ENCODE data around the gene NOVA1.
A peak's percentile ranks its signal among the peaks of the same experiment; 100 is the strongest.

Gene NOVA1

GRCh38 chr14:26443654-26444053 is 154.2 kb downstream of the NOVA1 start:
- DNase-seq, result no peak

GRCh38 chr14:26429205-26429604 is 168.6 kb downstream of the NOVA1 start:
- no peak for DNase-seq

- DNase-seq, result no peak
Observed at GRCh38 chr14:26427097-26427496, 170.7 kb downstream of the NOVA1 start.

GRCh38 chr14:26424537-26424936 is 173.3 kb downstream of the NOVA1 start:
- DNase-seq, result no peak

GRCh38 chr14:26415618-26416123 is 182.2 kb downstream of the NOVA1 start:
- no peak for DNase-seq

- no peak for DNase-seq
Observed at GRCh38 chr14:26414926-26415325, 182.9 kb downstream of the NOVA1 start.

GRCh38 chr14:26414103-26414502 is 183.7 kb downstream of the NOVA1 start:
- DNase-seq, result no peak

- no peak for DNase-seq
Observed at GRCh38 chr14:26412421-26412820, 185.4 kb downstream of the NOVA1 start.

GRCh38 chr14:26410189-26410685 is 187.6 kb downstream of the NOVA1 start:
- no peak for DNase-seq

- DNase-seq, result no peak
Observed at GRCh38 chr14:26404927-26405326, 192.9 kb downstream of the NOVA1 start.

GRCh38 chr14:26403760-26404159 is 194.1 kb downstream of the NOVA1 start:
- no peak for DNase-seq

GRCh38 chr14:26402126-26402525 is 195.7 kb downstream of the NOVA1 start:
- DNase-seq, result no peak

GRCh38 chr14:26401179-26401968 is 196.5 kb downstream of the NOVA1 start:
- peak; percentile 34 to 37 for DNase-seq

- no peak for DNase-seq
Observed at GRCh38 chr14:26400373-26400772, 197.5 kb downstream of the NOVA1 start.

GRCh38 chr14:26398616-26399015 is 199.2 kb downstream of the NOVA1 start:
- no peak for DNase-seq
